IgD-negative memory B cell (primary cell): Measurements from ENCODE around the gene AEBP1. TPM values are rescaled to one million over a fixed set of nuclear protein-coding genes. Genes with fewer than 3 reads are reported as not detected.

ENCODE experiments used
- H3K27ac Mint-ChIP-seq, 3 donors: one replicate each; pipeline ENCODE4 v1.8.0; 2020 to 2022; ENCODE audit warnings: mild to moderate bottlenecking in 3 of 3, mixed read lengths in 3 of 3, moderate library complexity in 1 of 3
- H3K27me3 Mint-ChIP-seq: one replicate; pipeline ENCODE4 v1.8.0; 2021; ENCODE audit warnings: mixed read lengths
- H3K36me3 Mint-ChIP-seq: one replicate; pipeline ENCODE4 v1.8.0; 2020; ENCODE audit warnings: mild to moderate bottlenecking, mixed read lengths
- H3K4me1 Mint-ChIP-seq, 3 donors: one replicate each; pipeline ENCODE4 v1.8.0; 2020 to 2022; ENCODE audit warnings: mixed read lengths in 3 of 3, mild to moderate bottlenecking in 1 of 3
- H3K4me3 Mint-ChIP-seq, 4 donors: one replicate each; pipeline ENCODE4 v1.8.0; 2020 to 2022; ENCODE audit warnings: mild to moderate bottlenecking in 4 of 4, mixed read lengths in 4 of 4, moderate library complexity in 3 of 4
- H3K9me3 Mint-ChIP-seq, 3 donors: one replicate each; pipeline ENCODE4 v1.8.0; 2020 to 2021; ENCODE audit warnings: mixed read lengths in 3 of 3, mild to moderate bottlenecking in 1 of 3
- polyA plus RNA-seq: library from polyadenylated mRNA; unstranded; fragments of 300-500 nt; fragmentation: Illumina TruSeq; gene quantifications from one replicate; pipeline ENCODE4 v1.2.3, GENCODE V29; 2021

The AEBP1 gene
- polyA plus RNA-seq, 1 donor from 2014 or later = 3.7 TPM

DNA sequence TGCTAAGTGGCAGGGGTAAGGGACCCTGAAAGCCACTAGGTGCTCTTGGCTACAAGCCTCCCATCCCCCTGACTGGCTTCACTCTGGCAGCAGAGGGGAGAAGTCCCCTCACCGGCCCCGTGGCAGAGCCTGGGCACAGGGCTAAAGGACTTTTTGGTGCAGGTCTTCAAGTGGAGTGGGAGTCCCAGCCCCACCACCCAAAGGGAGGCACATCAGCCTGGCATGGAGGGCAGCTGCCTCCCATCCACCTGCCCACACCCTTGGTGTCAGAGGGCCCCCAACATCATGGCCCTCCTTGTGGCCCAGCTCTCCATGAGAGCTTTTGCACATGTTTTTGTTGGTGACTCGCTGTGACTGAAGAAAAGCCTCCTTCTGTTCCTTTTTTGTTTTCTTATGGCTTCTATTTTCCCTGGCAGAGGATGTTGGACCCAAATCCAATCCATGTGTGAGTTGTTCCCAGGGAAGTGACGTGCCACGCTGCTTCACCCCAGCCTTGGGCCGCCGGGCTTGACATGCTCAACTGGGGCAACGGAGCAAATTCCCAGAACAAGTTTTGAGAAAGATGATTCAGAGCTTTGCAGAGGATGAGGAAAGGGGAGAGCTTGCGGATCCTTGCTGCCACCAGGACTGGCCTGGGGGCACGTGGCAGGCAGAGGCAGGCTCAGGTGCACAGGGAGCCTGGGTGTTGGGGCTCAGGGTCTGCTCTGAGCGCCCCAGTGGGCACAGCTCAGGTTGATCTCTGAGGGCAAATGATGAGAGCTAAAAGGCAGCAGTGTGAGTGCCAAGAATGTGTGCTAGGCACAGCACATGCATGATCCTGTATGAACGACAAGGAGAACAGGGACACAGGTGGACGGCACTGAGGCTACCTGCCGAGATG, 1.9 kb upstream of the AEBP1 start:
- peaks cover 16 to 24% (median 20%) of the 10 kb centered on the region in 3 donors for H3K4me1 Mint-ChIP-seq
- H3K27ac Mint-ChIP-seq = peak overlapping the region in 1 of 3 donors; percentile 25
- peaks cover 12% of the 10 kb centered on the region for H3K27me3 Mint-ChIP-seq
- H3K36me3 Mint-ChIP-seq = peaks cover 1% of the 10 kb centered on the region
- no peaks in the 10 kb centered on the region for H3K9me3 Mint-ChIP-seq
- H3K4me3 Mint-ChIP-seq = peak overlapping the region in 2 of 4 donors; percentile 14 to 79

- H3K36me3 Mint-ChIP-seq = peaks cover 1% of the 10 kb centered on the region
- peaks cover 9 to 18% (median 13%) of the 10 kb centered on the region in 3 donors for H3K4me1 Mint-ChIP-seq
- H3K27ac Mint-ChIP-seq = no peak overlapping the region
- H3K27me3 Mint-ChIP-seq = peaks cover 12% of the 10 kb centered on the region
- H3K9me3 Mint-ChIP-seq = no peaks in the 10 kb centered on the region
- peak overlapping the region; percentile 28 to 79 (median 72) for H3K4me3 Mint-ChIP-seq
Observed at GRCh38 chr7:44102846-44103565, 1.1 kb upstream of the AEBP1 start.

DNA sequence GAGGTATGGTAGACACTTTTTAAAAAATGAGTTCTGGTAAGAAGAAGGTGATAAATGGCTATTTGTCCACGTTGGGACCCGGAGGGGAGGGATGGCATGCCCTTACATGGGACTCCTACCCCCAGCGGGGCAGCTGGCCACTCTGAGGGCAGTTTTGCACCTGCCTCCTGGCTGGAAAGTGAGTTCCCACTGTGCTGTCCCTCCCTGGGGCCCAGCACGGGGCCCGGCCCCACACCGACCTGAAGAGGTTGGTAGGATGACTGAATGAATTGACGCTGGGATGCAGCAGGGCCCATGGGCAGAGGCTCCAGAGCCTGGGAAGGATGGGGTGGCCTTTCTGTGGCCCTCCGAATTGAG, 601 bp upstream of the AEBP1 start:
- Mint-ChIP-seq H3K9me3 (no peaks in the 10 kb centered on the region), H3K27me3 (peaks cover 12% of the 10 kb centered on the region)

GRCh38 chr7:44104860-44105771, 971 bp downstream of the AEBP1 start:
- Mint-ChIP-seq H3K9me3 (no peaks in the 10 kb centered on the region), H3K4me3 (peak overlapping the region; percentile 65 to 85 (median 70)), H3K27me3 (peaks cover 13% of the 10 kb centered on the region), H3K36me3 (peaks cover 1% of the 10 kb centered on the region), H3K27ac (no peak overlapping the region), H3K4me1 (peaks cover 9 to 18% (median 10%) of the 10 kb centered on the region in 3 donors)

More for the DNA sequence above, 601 bp upstream of the AEBP1 start:
- H3K36me3 Mint-ChIP-seq = peaks cover 1% of the 10 kb centered on the region
- peaks cover 9 to 18% (median 11%) of the 10 kb centered on the region in 3 donors for H3K4me1 Mint-ChIP-seq
- H3K4me3 Mint-ChIP-seq = peak overlapping the region; percentile 28 to 79 (median 62)
- no peak overlapping the region for H3K27ac Mint-ChIP-seq

GRCh38 chr7:44105832-44106231, 1.7 kb downstream of the AEBP1 start:
- Mint-ChIP-seq H3K4me3 (peak overlapping the region in 3 of 4 donors; percentile 65 to 80 (median 70)), H3K27me3 (peaks cover 16% of the 10 kb centered on the region), H3K9me3 (no peaks in the 10 kb centered on the region), H3K4me1 (peaks cover 9 to 11% (median 10%) of the 10 kb centered on the region in 3 donors), H3K27ac (no peak overlapping the region), H3K36me3 (peaks cover 1% of the 10 kb centered on the region)

- Mint-ChIP-seq H3K9me3 (no peaks in the 10 kb centered on the region), H3K36me3 (peaks cover 1% of the 10 kb centered on the region), H3K4me3 (peak overlapping the region in 1 of 4 donors; percentile 65), H3K27me3 (peaks cover 16% of the 10 kb centered on the region), H3K4me1 (peaks cover 9 to 11% (median 10%) of the 10 kb centered on the region in 3 donors), H3K27ac (no peak overlapping the region)
Observed at GRCh38 chr7:44106311-44107065, 2.3 kb downstream of the AEBP1 start.

GRCh38 chr7:44107116-44107960, 3.2 kb downstream of the AEBP1 start:
- Mint-ChIP-seq H3K4me1 (peaks cover 7 to 9% (median 8%) of the 10 kb centered on the region in 3 donors), H3K4me3 (no peak overlapping the region), H3K36me3 (peaks cover 1% of the 10 kb centered on the region), H3K9me3 (no peaks in the 10 kb centered on the region), H3K27me3 (peaks cover 14% of the 10 kb centered on the region), H3K27ac (no peak overlapping the region)

DNA sequence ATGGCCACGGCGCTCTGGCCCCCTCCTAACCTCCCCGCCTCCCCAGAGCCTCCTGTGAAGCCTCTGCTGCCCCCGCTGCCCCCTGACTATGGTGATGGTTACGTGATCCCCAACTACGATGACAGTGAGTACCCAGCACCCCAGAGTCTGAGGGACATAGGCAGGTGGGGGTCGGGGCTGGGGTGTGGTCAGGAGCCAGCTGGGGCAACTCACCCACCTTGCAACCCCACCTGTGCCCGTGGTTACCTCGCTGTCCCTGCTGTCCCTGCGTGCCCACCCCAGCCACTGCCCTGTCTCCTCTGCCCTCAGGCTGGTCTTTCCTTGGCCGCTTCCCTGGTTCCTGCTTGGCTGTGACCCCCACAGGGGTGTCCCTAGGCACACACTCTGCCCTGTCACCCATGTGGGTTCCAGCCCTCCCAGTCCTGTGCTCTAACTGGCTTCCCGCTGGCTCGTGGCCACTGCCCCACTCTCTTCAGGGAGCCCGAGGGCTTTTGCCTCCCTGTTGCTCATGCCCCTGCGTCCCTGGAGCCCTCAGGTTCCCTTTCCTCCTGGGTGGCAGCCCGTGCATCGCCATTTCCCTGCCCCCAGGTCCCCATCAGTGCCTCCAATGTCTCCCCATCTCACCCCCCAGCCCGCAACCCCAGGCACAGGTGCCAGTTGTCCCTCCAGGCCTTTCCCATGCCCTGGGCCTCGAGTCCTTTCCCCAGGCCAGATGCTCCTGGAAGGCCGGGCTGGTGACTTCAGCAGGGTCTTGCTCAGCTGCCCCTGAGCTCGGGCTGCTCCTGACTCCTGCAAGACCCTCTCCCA, 4.0 kb downstream of the AEBP1 start:
- Mint-ChIP-seq H3K27ac (no peak overlapping the region), H3K4me3 (peak overlapping the region in 1 of 4 donors; percentile 21), H3K4me1 (peaks cover 6 to 9% (median 8%) of the 10 kb centered on the region in 3 donors), H3K9me3 (no peaks in the 10 kb centered on the region), H3K36me3 (peaks cover 1% of the 10 kb centered on the region), H3K27me3 (peaks cover 13% of the 10 kb centered on the region)

- Mint-ChIP-seq H3K9me3 (no peaks in the 10 kb centered on the region), H3K4me3 (no peak overlapping the region), H3K4me1 (peaks cover 6 to 9% (median 8%) of the 10 kb centered on the region in 3 donors), H3K36me3 (peaks cover 1% of the 10 kb centered on the region), H3K27me3 (peaks cover 13% of the 10 kb centered on the region), H3K27ac (no peak overlapping the region)
Observed at GRCh38 chr7:44108768-44109750, 4.9 kb downstream of the AEBP1 start.

DNA sequence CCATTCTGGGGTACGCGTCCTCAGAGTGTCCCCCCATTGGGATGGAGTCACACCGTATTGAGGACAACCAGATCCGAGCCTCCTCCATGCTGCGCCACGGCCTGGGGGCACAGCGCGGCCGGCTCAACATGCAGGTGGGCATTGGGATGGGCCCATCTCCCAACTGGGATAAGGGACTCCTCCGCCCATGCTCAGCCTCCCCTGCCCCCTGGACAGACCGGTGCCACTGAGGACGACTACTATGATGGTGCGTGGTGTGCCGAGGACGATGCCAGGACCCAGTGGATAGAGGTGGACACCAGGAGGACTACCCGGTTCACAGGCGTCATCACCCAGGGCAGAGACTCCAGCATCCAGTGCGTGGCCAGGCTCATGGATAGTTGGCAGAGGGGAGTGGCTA, 5.8 kb downstream of the AEBP1 start:
- H3K27me3 Mint-ChIP-seq = peaks cover 13% of the 10 kb centered on the region
- no peaks in the 10 kb centered on the region for H3K9me3 Mint-ChIP-seq
- H3K4me3 Mint-ChIP-seq = no peak overlapping the region
- no peak overlapping the region for H3K27ac Mint-ChIP-seq
- H3K4me1 Mint-ChIP-seq = peaks cover 6 to 9% (median 8%) of the 10 kb centered on the region in 3 donors
- peaks cover 1% of the 10 kb centered on the region for H3K36me3 Mint-ChIP-seq

DNA sequence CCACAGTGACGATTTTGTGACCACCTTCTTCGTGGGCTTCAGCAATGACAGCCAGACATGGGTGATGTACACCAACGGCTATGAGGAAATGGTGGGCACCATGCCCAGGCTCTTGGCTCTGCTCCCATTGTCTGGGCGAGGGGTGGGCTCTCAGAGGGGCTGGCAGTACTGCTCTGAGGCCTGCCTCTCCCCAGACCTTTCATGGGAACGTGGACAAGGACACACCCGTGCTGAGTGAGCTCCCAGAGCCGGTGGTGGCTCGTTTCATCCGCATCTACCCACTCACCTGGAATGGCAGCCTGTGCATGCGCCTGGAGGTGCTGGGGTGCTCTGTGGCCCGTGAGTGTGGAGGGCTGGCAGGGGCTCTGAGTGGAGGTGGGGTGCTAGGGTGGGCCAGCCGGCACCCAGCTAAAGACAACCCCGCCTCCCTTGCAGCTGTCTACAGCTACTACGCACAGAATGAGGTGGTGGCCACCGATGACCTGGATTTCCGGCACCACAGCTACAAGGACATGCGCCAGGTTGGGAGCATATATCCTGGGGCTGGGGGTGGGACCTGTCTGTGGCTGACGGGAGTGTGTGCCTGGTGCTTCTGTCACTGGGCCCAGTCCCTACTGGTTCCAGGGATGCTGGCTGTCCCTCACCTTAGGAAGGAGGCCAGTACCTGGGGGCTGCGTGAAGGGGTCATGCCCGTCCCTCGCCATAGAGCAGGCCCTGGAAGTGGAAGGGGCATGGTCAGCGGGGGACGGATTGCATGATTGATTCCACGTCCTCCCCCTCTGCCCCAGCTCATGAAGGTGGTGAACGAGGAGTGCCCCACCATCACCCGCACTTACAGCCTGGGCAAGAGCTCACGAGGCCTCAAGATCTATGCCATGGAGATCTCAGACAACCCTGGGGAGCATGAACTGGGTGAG, 6.8 kb downstream of the AEBP1 start:
- Mint-ChIP-seq H3K27me3 (peaks cover 4% of the 10 kb centered on the region), H3K4me1 (peaks cover under 1 to 1% (median under 1%) of the 10 kb centered on the region in 3 donors), H3K9me3 (no peaks in the 10 kb centered on the region), H3K36me3 (peaks cover 1% of the 10 kb centered on the region), H3K27ac (no peak overlapping the region), H3K4me3 (no peak overlapping the region)
